Measurements from ENCODE around the gene PRUNE2.
A peak's percentile ranks its signal among the peaks of the same experiment; 100 is the strongest.
"Not testable (repeated sequence)": the region's sequence is repeated elsewhere in the genome, so short reads cannot be mapped to it uniquely, and the experiment has no call there.

The PRUNE2 gene

GRCh38 chr9:76756268-76756640 lies 149.7 kb downstream of the PRUNE2 start:
- DNase-seq, result peak in 41 of 42 donors; percentile 14 to 82 (median 49)
- intact Hi-C loops (cut with DNase I), result no loop called here

GRCh38 chr9:76751001-76751400 lies 154.9 kb downstream of the PRUNE2 start:
- no peak for DNase-seq
- intact Hi-C loops (cut with DNase I), result no loop called here

GRCh38 chr9:76744336-76744735 lies 161.6 kb downstream of the PRUNE2 start:
- peak in 29 of 42 donors; percentile 19 to 89 (median 50) for DNase-seq
- intact Hi-C loops (cut with DNase I), result no loop called here

- DNase-seq, result peak in 1 of 42 donors; percentile 25
- intact Hi-C loops (cut with DNase I), result no loop called here
Observed at GRCh38 chr9:76743931-76744330, 162.0 kb downstream of the PRUNE2 start.

GRCh38 chr9:76742890-76743289 lies 163.0 kb downstream of the PRUNE2 start:
- intact Hi-C loops (cut with DNase I), result not testable (repeated sequence)
- peak in 2 of 42 donors; percentile 4 to 23 for DNase-seq

GRCh38 chr9:76741524-76741923 lies 164.4 kb downstream of the PRUNE2 start:
- intact Hi-C loops (cut with DNase I), result no loop called here
- DNase-seq, result peak in 1 of 42 donors; percentile 35

- intact Hi-C loops (cut with DNase I), result no loop called here
- DNase-seq, result no peak
Observed at GRCh38 chr9:76738402-76738801, 167.5 kb downstream of the PRUNE2 start.

GRCh38 chr9:76737154-76737902 lies 168.6 kb downstream of the PRUNE2 start:
- no peak for DNase-seq
- intact Hi-C loops (cut with DNase I), result no loop called here

GRCh38 chr9:76734716-76735115 lies 171.2 kb downstream of the PRUNE2 start:
- intact Hi-C loops (cut with DNase I), result no loop called here
- peak in 1 of 42 donors; percentile 0 for DNase-seq

- intact Hi-C loops (cut with DNase I), result no loop called here
- DNase-seq, result peak in 1 of 42 donors; percentile 2
Observed at GRCh38 chr9:76733096-76733495, 172.8 kb downstream of the PRUNE2 start.

- peak in 1 of 42 donors; percentile 7 for DNase-seq
- intact Hi-C loops (cut with DNase I), result no loop called here
Observed at GRCh38 chr9:76732341-76732958, 173.5 kb downstream of the PRUNE2 start.

GRCh38 chr9:76730801-76731200 lies 175.1 kb downstream of the PRUNE2 start:
- intact Hi-C loops (cut with DNase I), result no loop called here
- DNase-seq, result no peak

GRCh38 chr9:76729980-76730737 lies 175.8 kb downstream of the PRUNE2 start:
- peak in 1 of 42 donors; percentile 1 for DNase-seq
- intact Hi-C loops (cut with DNase I), result no loop called here

- DNase-seq, result peak in 1 of 42 donors; percentile 1
- intact Hi-C loops (cut with DNase I), result no loop called here
Observed at GRCh38 chr9:76729116-76729515, 176.8 kb downstream of the PRUNE2 start.

- DNase-seq, result peak in 2 of 42 donors; percentile 3 to 32
- intact Hi-C loops (cut with DNase I), result no loop called here
Observed at GRCh38 chr9:76725885-76726284, 180.0 kb downstream of the PRUNE2 start.

GRCh38 chr9:76725011-76725546 lies 180.8 kb downstream of the PRUNE2 start:
- intact Hi-C loops (cut with DNase I), result no loop called here
- DNase-seq, result peak in 1 of 42 donors; percentile 4

- no peak for DNase-seq
- intact Hi-C loops (cut with DNase I), result no loop called here
Observed at GRCh38 chr9:76720245-76720644, 185.7 kb downstream of the PRUNE2 start.

- intact Hi-C loops (cut with DNase I), result no loop called here
- no peak for DNase-seq
Observed at GRCh38 chr9:76718166-76718565, 187.7 kb downstream of the PRUNE2 start.

GRCh38 chr9:76717613-76718012 lies 188.3 kb downstream of the PRUNE2 start:
- intact Hi-C loops (cut with DNase I), result no loop called here
- peak in 9 of 42 donors; percentile 20 to 76 (median 41) for DNase-seq

GRCh38 chr9:76717176-76717575 lies 188.7 kb downstream of the PRUNE2 start:
- intact Hi-C loops (cut with DNase I), result no loop called here
- no peak for DNase-seq

All from head of caudate nucleus (tissue), 42 donors.